Rectal smooth muscle tissue (tissue), 1 donor: ENCODE results near the gene CPA5.

ENCODE experiments used
- H3K27ac ChIP-seq: one replicate; pipeline ENCODE4 v1.7.0; 2013; ENCODE audit warnings: low read depth, low read length, inconsistent platforms
- H3K27me3 ChIP-seq: one replicate; pipeline ENCODE4 v1.7.0; 2013; ENCODE audit warnings: low read length; ENCODE audit not compliant: control insufficient read depth, insufficient read depth
- H3K36me3 ChIP-seq: one replicate; pipeline ENCODE4 v1.7.0; 2013; ENCODE audit warnings: low read length; ENCODE audit not compliant: control insufficient read depth, insufficient read depth
- H3K4me1 ChIP-seq: one replicate; pipeline ENCODE4 v1.7.0; 2013; ENCODE audit warnings: low read length; ENCODE audit not compliant: control insufficient read depth, insufficient read depth
- H3K4me3 ChIP-seq: one replicate; pipeline ENCODE4 v1.7.0; 2013; ENCODE audit warnings: low read length
- H3K9ac ChIP-seq: one replicate; pipeline ENCODE4 v1.7.0; 2013; ENCODE audit warnings: low read length

Gene CPA5

DNA sequence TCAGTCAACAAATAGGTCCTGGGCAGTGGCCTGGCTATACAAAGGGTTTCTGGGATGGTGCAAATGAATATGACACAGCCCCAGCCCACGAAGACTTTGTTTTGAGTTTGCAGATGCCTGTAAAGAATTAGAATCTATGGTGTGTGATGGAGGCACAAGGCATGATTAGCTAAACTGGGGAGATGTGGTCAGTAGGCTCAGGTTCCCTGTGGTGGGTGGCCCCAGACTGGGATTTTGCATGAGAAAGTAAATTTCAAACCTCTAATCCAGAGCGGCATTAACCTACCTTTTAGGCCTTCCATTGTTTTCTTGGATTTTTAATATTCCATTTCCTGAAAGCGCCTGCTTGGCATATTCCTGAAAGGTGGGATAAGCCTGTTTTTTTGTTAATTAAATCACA lies 6.4 kb upstream of the CPA5 start:
- H3K4me1 ChIP-seq: peaks cover 2% of the 10 kb centered on the region

DNA sequence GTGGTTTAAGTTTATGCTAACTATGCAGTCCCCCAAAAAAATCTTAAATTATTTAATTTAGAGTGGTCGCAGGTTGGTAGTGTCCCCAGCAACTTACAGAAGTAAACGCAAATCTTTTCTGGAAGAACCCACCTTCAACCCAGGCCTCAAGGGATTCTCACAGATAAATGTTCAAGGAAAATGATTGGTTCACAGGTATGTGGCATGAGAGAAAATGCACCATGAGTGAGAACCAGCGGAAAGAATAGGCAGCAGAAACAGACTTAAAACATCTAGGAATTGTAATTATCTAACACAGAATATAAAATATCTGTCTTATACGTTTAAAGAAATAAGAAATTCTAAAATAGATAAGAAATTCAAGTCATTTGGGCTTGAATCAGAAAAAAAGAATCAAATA lies 2.7 kb upstream of the CPA5 start:
- no peak overlapping the region for H3K4me3 ChIP-seq
- H3K9ac ChIP-seq: no peak overlapping the region
- H3K27me3 ChIP-seq: no peaks in the 10 kb centered on the region
- H3K27ac ChIP-seq: no peak overlapping the region
- H3K36me3 ChIP-seq: no peaks in the 10 kb centered on the region
- no peaks in the 10 kb centered on the region for H3K4me1 ChIP-seq

More for the DNA sequence above, 6.4 kb upstream of the CPA5 start:
- H3K4me3 ChIP-seq: no peak overlapping the region
- H3K36me3 ChIP-seq: no peaks in the 10 kb centered on the region
- H3K9ac ChIP-seq: no peak overlapping the region
- H3K27me3 ChIP-seq: no peaks in the 10 kb centered on the region
- no peak overlapping the region for H3K27ac ChIP-seq

DNA sequence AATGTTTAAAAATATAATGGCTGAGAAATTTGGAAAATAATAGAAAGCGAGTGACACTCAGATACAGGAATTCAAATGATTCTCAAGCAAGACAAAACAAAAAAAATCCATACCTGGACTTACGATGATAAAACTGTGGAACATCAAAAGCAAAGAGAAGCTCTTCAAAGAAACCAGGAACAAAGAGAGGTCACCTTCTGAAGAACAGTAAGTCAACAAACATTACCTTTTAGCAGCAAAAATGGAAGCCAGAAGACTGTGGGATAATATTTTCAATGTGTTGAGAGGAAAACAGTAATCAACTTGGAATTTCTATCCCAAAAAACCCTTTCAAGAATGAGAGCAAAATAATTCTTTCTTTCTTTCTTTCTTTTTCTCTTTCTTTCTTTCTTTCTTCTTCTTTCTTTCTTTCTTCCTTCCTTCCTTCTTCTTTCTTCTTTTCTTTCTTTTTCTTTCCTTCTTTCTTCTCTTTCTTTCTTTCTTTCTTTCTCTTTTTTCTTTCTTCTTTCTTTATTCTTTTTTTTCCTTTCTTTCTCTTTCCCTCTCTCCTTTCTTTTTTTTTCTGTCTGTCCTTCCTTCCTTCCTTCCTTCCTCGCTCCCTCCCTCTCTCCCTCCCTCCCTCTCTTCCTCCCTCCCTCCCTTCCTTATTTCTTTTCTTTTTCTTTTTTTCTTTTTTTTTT lies 1.8 kb upstream of the CPA5 start:
- Histone ChIP-seq H3K9ac (no peak overlapping the region), H3K4me1 (no peaks in the 10 kb centered on the region), H3K4me3 (no peak overlapping the region), H3K27ac (no peak overlapping the region), H3K27me3 (no peaks in the 10 kb centered on the region), H3K36me3 (no peaks in the 10 kb centered on the region)

DNA sequence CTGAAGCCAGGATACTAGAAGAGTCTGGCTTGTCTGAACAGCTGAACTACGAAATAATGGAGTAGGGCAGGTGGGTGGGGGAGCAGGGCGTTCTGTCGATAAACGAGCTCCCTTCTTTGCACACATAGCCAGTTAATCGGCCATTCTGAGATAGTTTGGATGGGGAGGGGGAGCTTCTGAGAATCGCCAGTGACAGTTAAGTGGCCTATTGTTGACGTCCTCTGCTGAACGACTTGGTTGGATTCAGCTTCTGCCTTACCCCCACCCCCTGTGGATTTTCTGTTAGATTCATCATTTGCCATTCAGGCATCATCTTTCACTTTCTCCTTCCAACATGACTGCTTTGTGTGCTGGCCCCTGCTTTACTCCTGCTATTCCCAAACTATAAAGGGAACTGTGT lies 520 bp downstream of the CPA5 start:
- H3K4me3 ChIP-seq: no peak overlapping the region
- H3K4me1 ChIP-seq: no peaks in the 10 kb centered on the region
- H3K27ac ChIP-seq: no peak overlapping the region
- no peak overlapping the region for H3K9ac ChIP-seq
- H3K27me3 ChIP-seq: no peaks in the 10 kb centered on the region
- no peaks in the 10 kb centered on the region for H3K36me3 ChIP-seq

DNA sequence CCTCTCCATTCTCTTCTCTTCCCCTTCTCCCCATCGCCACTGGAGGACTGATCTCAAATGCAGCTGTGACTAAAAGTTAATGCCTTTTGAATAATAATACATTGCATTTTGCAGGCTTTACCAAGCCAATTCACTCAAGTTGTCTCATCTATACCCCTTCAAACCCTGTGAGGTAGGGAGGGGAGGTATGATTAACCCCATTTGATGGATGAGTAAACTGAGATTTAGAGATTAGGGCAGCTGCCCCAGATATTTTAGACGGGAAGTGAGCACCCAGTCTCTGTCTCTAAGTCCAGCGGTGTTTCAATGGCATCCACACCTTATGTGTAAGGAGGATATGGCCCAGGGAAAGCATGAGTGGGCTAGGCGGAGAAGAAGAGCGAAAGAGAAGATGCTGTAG lies 1.1 kb downstream of the CPA5 start:
- H3K27ac ChIP-seq: no peak overlapping the region
- no peak overlapping the region for H3K9ac ChIP-seq
- no peak overlapping the region for H3K4me3 ChIP-seq
- H3K27me3 ChIP-seq: no peaks in the 10 kb centered on the region
- H3K4me1 ChIP-seq: no peaks in the 10 kb centered on the region
- H3K36me3 ChIP-seq: no peaks in the 10 kb centered on the region

DNA sequence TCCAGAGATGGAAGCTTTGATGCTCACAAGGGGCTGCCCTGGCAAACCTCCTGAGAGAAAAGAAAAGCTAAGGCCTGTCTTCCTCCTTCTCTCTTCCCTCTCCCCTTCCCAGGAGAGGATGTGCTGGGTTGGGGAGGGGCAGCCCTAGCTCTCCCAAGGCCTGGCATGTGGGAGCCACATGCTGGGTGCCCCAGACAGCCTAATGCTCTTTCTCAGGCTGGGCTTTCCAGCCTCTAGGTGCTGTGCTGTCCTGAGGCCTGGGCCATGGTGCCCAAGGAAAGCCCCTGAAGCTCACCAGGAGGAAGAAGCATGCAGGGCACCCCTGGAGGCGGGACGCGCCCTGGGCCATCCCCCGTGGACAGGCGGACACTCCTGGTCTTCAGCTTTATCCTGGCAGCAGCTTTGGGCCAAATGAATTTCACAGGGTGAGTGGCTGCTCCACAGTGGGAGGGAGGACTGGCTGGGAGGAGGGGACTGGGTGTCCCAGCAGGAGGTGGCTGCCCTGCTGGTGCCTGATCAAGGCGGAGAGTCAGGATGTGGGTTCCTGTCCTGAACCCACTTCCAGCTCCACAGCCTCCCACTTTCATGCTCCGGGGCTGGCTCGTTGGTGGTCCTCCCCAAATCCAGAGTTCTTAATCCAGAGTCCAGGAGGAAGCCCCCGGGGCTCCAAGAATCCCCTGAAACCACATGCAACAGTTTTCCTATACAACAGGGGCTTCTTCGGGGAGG lies 1.7 kb downstream of the CPA5 start:
- Histone ChIP-seq H3K27ac (no peak overlapping the region), H3K9ac (no peak overlapping the region), H3K4me1 (no peaks in the 10 kb centered on the region), H3K27me3 (no peaks in the 10 kb centered on the region), H3K4me3 (no peak overlapping the region), H3K36me3 (no peaks in the 10 kb centered on the region)

DNA sequence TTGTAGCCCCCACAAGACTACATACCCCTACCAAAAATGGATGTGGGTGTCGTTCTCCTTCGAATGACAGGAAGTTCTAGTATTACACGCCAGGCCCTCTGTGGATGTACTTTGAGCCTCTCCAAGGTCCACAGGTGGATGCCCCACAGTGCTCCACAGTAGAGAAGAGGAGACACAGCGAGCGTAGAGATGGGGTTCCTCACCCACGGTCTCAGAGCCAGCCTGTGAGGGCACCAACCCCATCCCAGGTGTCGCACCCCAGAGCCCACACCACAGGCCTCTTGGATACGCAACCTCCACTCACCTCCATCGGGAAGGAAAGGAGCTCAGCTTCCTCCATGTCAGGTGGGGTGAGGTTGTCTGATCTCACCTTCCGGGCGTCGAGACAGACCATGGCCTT lies 2.3 kb downstream of the CPA5 start:
- no peak overlapping the region for H3K4me3 ChIP-seq
- H3K4me1 ChIP-seq: no peaks in the 10 kb centered on the region
- H3K27ac ChIP-seq: no peak overlapping the region
- no peaks in the 10 kb centered on the region for H3K36me3 ChIP-seq
- H3K9ac ChIP-seq: no peak overlapping the region
- H3K27me3 ChIP-seq: no peaks in the 10 kb centered on the region

DNA sequence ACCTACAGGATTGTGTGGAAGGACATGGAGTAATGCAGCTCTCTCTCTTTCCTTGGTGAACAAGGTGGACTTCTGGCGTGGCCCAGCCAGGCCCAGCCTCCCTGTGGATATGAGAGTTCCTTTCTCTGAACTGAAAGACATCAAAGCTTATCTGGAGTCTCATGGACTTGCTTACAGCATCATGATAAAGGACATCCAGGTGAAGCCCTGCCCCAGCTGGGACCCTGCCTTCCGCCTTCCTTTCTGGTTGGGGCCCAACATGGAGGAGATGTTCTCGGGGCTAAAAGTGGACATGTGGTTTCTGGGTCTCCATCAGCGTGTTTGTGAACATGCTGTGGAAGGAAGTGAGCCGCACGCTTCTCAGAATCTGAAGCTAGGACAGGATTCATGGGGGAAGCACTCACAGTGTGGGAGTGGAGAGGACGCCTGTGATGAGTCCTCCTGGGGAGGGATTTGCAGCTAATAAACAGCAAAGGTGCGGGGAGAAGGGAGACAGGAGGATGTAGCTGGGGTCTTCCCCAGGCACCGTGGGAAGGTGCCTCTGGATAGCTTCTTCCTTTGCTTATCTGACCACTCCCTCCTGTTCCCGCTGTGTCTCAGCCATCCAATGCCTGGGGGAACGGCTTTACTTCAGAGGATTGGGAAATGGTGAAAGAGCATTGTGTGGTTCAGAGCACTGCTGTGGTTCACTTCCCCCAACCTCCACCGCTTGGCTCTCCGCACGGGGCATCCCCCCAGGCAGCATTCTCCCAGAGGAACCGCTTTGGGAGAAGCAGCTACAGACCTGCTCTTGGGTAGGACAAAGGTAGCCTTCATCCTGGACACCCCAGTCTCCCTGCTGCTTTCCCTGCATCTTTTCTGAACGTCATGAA lies 5.5 kb downstream of the CPA5 start:
- Histone ChIP-seq H3K4me3 (no peak overlapping the region), H3K27ac (no peak overlapping the region), H3K27me3 (peaks cover 2% of the 10 kb centered on the region), H3K4me1 (no peaks in the 10 kb centered on the region), H3K9ac (no peak overlapping the region), H3K36me3 (no peaks in the 10 kb centered on the region)

DNA sequence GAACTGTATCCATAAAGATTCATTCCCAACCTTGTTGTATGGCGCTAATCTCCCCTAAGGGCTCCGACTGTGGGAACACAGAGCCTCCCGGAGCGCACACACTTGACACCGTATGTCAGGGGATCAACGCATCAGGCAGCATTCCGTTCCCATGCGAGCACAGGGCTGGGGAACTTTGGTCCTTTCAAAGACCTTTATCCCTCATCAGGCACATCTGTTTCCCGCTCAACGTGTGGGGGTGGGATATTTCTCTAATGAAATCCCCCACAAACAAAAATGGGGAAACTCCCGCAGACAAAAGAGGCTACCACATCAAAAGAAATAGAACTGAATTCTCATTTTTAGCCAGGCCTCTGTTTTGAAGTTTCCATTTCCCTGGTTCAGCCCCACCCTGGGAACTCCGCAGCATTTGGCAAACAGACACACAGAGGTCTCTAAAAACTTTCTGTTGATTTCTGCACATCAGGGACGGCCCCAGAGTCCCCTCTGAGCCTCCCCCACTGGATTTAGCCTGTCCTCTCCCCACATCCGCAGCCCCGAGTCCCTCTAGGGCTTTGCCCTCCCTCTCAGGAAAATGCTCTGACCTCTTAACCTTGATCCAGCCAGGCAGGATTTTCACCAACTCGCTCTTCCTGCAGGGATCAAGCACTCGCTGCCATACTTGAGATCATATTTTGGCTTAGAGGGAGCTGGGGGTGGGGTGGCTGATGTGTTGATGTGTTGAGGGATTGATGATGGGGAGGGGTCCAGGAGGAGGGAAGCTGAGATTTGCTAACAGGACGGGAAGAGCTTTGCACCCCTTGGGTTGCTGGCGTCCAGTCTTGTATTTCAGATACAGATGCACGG lies 6.6 kb downstream of the CPA5 start:
- Histone ChIP-seq H3K36me3 (no peaks in the 10 kb centered on the region), H3K27me3 (peaks cover 2% of the 10 kb centered on the region), H3K27ac (no peak overlapping the region), H3K4me1 (peaks cover 5% of the 10 kb centered on the region), H3K4me3 (no peak overlapping the region), H3K9ac (no peak overlapping the region)

DNA sequence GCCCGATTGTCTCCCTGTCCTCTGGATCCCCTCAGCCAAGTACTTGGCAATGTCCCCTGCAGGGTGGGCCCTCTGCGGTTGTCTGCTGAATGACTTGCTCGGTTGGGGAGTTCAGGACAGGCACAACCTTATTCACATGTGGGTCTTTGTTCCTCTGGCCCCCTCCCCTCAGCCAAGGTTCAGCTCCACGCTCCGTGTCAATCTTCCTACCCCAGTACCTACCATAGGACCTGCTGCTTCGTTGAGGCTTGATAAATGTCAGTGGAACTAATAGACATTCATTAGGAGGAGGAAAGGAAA lies 7.1 kb downstream of the CPA5 start:
- Histone ChIP-seq H3K9ac (no peak overlapping the region), H3K4me3 (no peak overlapping the region), H3K27ac (no peak overlapping the region), H3K36me3 (no peaks in the 10 kb centered on the region), H3K4me1 (peaks cover 9% of the 10 kb centered on the region), H3K27me3 (peaks cover 2% of the 10 kb centered on the region)

DNA sequence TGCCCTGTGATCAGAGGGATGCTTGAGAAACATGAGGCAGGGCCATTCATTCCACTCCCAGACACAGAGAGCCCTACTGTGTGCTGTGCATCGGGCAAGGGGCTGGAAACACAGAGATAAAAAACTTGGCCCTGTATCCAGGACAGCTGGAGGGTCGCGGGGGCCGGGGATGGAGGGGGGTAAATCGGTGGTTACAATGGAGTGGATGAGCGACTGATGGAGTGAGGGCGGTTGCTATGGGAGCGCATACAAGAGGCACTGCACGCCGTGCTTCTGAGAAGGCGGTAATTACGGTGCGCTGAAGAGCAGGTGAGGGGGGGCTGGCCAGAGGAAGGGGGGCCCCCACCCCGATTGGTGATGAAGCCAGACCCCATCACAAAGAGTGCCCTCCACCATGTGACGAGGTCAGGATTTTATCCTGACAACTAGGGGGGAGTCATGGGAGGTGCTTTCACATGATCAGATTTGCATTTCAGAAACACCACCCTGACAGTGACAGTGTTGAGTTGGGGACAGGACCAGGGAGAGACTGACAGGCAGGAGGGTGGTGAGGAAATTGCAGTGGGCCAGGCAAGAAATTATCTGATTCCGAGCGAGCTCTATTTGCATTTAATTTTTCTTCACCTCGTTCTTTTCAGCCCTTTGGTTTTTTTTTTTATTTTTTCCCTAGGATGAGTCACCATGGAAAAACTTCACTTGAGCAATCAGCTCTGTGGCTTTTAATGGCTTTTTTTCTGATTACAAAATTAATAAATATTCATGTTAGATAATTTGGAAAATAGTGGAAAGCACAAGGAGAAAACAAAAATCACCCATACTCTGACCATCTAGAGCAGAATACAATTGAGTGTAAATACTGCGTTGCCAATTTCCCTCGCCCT lies 7.8 kb downstream of the CPA5 start:
- peaks cover 10% of the 10 kb centered on the region for H3K4me1 ChIP-seq
- no peaks in the 10 kb centered on the region for H3K36me3 ChIP-seq
- peak overlapping the region; percentile 7 for H3K4me3 ChIP-seq
- no peak overlapping the region for H3K27ac ChIP-seq
- peaks cover 2% of the 10 kb centered on the region for H3K27me3 ChIP-seq
- H3K9ac ChIP-seq: no peak overlapping the region
